ENCODE data around the gene FCER1G.

- TF ChIP-seq POLR2AphosphoS5 (IDR thresholded peaks at IDR 0.05) (peak; percentile 45), POLR2A (IDR thresholded peaks at IDR 0.05) (peak; percentile 45 to 51)
Observed at GRCh38 chr1:161215076-161215475, at the start of gene FCER1G.
